HG02759 (cell line): ENCODE data around the gene CCNB3.
"Not testable (repeated sequence)": the region's sequence is repeated elsewhere in the genome, so short reads cannot be mapped to it uniquely, and the experiment has no call there.

ENCODE experiments used
- ATAC-seq: cut with Tn5 transposase; IDR thresholded peaks from one replicate; pipeline ENCODE4 v1.9.1; 2021; ENCODE audit warnings: mild to moderate bottlenecking, moderate library complexity; ENCODE audit not compliant: unreplicated experiment

CCNB3 gene, protein sequence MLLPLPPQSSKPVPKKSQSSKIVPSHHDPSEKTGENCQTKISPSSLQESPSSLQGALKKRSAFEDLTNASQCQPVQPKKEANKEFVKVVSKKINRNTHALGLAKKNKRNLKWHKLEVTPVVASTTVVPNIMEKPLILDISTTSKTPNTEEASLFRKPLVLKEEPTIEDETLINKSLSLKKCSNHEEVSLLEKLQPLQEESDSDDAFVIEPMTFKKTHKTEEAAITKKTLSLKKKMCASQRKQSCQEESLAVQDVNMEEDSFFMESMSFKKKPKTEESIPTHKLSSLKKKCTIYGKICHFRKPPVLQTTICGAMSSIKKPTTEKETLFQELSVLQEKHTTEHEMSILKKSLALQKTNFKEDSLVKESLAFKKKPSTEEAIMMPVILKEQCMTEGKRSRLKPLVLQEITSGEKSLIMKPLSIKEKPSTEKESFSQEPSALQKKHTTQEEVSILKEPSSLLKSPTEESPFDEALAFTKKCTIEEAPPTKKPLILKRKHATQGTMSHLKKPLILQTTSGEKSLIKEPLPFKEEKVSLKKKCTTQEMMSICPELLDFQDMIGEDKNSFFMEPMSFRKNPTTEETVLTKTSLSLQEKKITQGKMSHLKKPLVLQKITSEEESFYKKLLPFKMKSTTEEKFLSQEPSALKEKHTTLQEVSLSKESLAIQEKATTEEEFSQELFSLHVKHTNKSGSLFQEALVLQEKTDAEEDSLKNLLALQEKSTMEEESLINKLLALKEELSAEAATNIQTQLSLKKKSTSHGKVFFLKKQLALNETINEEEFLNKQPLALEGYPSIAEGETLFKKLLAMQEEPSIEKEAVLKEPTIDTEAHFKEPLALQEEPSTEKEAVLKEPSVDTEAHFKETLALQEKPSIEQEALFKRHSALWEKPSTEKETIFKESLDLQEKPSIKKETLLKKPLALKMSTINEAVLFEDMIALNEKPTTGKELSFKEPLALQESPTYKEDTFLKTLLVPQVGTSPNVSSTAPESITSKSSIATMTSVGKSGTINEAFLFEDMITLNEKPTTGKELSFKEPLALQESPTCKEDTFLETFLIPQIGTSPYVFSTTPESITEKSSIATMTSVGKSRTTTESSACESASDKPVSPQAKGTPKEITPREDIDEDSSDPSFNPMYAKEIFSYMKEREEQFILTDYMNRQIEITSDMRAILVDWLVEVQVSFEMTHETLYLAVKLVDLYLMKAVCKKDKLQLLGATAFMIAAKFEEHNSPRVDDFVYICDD (N-terminal part only)

DNA sequence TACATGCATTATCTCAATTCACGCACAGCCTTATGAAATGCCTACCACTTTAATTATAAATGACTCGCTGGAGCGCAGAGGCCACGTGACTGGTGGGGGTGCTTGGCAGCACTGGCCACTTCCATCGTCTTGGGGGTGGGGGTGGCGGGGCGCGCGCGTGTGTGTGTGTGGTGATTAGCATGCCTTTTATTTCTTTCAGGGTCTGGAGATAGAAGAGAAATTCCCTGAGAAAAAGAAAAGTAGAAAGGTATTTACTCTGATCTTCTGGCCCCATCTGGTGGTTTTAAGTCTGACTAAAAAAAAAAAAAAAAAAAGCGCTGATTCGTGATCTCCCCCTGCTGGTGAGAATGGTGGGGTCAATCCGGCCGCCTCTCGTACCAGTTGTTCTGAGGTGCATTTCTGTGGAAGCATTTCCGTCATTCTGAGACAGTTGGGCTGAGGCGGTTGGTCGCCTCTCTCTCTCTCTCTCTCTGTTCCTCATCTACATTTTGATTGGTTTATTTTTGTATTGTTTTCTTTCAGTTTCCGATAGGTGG is at the start of gene CCNB3:
Gene CCNB3, plus strand, starts transcription at position 402 of the 536 bp plus-strand sequence. CDS start 80,399 bp downstream, outside the sequence.
- peak; percentile 99 for ATAC-seq

GRCh38 chrX:50157545-50158135 is 46.9 kb upstream of the CCNB3 start:
- no peak for ATAC-seq

GRCh38 chrX:50158593-50158992 is 46.0 kb upstream of the CCNB3 start:
- ATAC-seq: no peak

DNA sequence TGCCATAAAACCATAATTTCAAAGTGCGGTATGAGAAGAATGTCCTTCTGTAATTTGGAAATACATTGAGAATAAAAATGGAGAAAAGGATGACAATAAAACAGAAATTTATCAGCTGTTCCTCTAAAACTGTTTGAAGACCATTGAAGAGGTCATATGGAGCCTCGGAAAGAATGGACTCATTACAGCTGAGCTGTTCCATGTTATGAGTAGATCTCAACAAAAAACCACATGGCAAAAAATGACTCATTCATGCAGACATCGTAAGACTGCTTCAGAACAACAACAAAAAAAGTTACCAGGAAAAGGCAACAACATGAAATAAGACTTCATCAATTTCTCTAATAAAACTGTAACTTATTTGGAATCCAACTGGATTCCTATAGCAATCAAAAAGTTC is 43.4 kb upstream of the CCNB3 start:
- no peak for ATAC-seq

- ATAC-seq: no peak
Observed at GRCh38 chrX:50165727-50166126, 38.8 kb upstream of the CCNB3 start.

DNA sequence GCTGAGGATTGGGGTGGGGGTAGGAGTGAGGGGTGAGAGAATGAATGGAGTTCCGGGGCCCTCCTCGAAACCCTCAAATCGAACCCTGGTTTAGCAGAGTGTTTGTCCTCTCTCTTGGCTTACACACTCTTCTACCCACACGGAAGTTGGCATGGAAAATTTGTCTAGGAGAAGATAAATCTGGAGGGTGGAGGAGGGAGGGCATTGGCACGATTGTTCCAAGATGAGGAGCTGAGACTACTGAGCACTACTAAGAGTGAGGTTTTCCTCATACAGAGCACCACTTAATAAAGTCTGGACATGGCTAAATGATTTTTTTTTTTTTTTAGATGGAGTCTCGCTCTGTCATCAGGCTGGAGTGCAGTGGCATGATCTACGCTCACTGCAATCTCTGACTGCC is 37.2 kb upstream of the CCNB3 start:
- no peak for ATAC-seq

GRCh38 chrX:50168241-50168687 is 36.3 kb upstream of the CCNB3 start:
- no peak for ATAC-seq

GRCh38 chrX:50169717-50170116 is 34.8 kb upstream of the CCNB3 start:
- ATAC-seq: no peak

- no peak for ATAC-seq
Observed at GRCh38 chrX:50180073-50180940, 24.3 kb upstream of the CCNB3 start.

- ATAC-seq: no peak
Observed at GRCh38 chrX:50183891-50184290, 20.7 kb upstream of the CCNB3 start.

GRCh38 chrX:50188859-50189600 is 15.5 kb upstream of the CCNB3 start:
- ATAC-seq: no peak

DNA sequence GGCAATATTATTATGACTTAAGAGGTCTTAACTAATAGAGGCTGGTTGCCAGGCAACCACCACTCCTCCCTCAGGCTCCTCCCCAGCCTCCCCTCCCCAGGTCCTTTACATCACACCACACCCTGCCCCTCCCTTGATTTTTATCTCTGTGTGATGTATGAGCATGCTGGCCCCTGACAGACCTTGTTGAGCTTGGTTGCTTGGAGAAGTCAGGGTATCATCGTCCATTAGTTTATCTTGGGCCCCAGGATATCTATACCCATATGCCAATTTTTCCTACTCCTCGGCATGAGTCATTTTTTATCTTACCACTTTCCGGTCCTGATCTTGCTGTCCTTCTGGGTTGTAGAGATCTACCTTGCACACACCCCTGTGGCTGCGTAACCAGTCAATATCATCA is 6.2 kb upstream of the CCNB3 start:
- no peak for ATAC-seq

DNA sequence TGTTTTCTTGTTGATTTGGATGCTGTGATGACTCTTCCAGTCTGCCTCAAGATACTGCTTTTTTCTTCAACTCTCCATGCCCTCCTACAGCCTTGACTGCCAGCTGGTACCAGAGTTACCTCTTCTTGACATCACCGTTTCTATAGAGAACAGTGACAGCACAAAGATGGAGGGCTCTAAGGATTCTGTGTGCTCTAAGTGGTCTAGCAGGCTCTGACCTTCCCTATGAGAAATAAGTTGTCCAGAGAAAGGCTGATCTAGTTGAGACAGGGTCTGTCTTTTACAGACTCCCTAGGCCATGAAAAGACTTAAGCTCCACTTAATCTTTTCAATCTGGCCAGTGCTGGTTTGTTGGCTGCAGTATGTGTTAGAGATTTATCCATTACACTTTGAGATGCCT is 3.7 kb upstream of the CCNB3 start, which contains the start of gene AKAP4:
Gene AKAP4, minus strand, starts transcription at position 101 of the 400 bp plus-strand sequence. CDS start 118 bp downstream, outside the sequence.
- no peak for ATAC-seq

- ATAC-seq: no peak
Observed at GRCh38 chrX:50202539-50202938, 2.0 kb upstream of the CCNB3 start.

GRCh38 chrX:50206753-50207152 is 2.2 kb downstream of the CCNB3 start:
- ATAC-seq: no peak

DNA sequence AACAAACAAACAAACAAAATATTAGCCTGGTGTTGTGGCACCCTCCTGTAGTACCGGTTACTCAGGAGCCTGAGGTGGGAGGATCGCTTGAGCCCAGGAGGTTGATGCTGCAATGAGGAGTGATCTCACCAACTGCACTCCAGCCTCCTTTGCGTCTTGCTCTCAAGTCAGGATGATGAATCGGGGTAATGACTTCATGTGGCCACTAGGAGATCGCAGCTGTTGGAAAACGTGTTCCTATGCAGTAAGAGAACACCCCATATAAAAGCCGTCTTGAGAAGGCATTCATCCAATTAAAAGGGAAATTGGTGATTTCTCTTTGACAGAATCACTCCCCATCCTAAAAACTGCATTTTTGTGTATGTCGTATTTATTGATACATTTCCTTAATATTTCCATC is 6.9 kb downstream of the CCNB3 start:
- no peak for ATAC-seq

DNA sequence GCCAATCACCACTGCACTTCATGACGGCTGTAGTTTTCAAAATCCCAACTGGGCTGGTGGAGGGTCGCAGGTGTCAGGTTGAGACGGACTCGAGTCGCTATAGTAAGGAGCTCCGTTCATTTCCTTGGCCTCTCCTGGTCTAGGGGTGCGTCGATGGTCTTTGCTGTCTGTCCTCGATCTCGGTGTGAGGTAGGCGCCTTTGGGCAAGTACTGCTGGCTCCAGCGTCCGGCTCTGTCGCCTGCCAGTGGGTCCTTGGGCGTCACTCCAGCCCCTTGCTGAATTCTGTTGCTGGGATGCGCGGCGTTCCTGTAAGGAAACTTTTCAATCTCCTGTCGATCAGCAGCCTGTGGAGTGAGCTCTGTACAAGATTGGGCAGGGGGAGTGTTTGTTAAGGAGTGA is 76.7 kb downstream of the CCNB3 start:
- ATAC-seq: no peak

- no peak for ATAC-seq
Observed at GRCh38 chrX:50327235-50327634, 122.7 kb downstream of the CCNB3 start.

- ATAC-seq: not testable (repeated sequence)
Observed at GRCh38 chrX:50332668-50333067, 128.1 kb downstream of the CCNB3 start.
